DOHH2 (cell line): ENCODE data around the gene PHLDA1.

Experiments used
- H3F3A ChIP-seq: fragments of 200-600 bp; sonication (generic), shearing (Covaris generic); 2 replicates; pipeline ENCODE4 v1.6.0; 2016; ENCODE audit warnings: antibody characterized with exemption, mild to moderate bottlenecking; ENCODE audit not compliant: control insufficient read depth, insufficient read depth
- H3K27ac ChIP-seq: fragments of 200-600 bp; sonication (generic); 2 replicates; pipeline ENCODE4 v1.5.1; 2014; ENCODE audit warnings: low read depth, mild to moderate bottlenecking, low read length, moderate library complexity
- H3K27me3 ChIP-seq: fragments of 200-600 bp; sonication (generic); 2 replicates; pipeline ENCODE4 v1.6.1; 2014; ENCODE audit warnings: mild to moderate bottlenecking, low read length, mixed read lengths; ENCODE audit not compliant: control insufficient read depth
- H3K36me3 ChIP-seq: fragments of 200-600 bp; sonication (generic); 2 replicates; pipeline ENCODE4 v1.6.1; 2014; ENCODE audit warnings: mild to moderate bottlenecking, low read length, moderate library complexity, mixed read lengths; ENCODE audit not compliant: control insufficient read depth
- H3K4me1 ChIP-seq: fragments of 200-600 bp; sonication (generic); 2 replicates; pipeline ENCODE4 v1.6.1; 2014; ENCODE audit warnings: mild to moderate bottlenecking, low read length, mixed read lengths; ENCODE audit not compliant: control insufficient read depth
- H3K4me2 ChIP-seq: fragments of 200-600 bp; sonication (generic); 2 replicates; pipeline ENCODE4 v1.6.0; 2014; ENCODE audit warnings: mild to moderate bottlenecking, low read length, moderate library complexity
- H3K4me3 ChIP-seq: fragments of 200-600 bp; sonication (generic); 2 replicates; pipeline ENCODE4 v1.5.1; 2014; ENCODE audit warnings: mild to moderate bottlenecking, low read length, mixed read lengths
- H3K79me2 ChIP-seq: fragments of 200-600 bp; sonication (generic); 2 replicates; pipeline ENCODE4 v1.6.1; 2014; ENCODE audit warnings: mild to moderate bottlenecking, low read length, mixed read lengths; ENCODE audit not compliant: control insufficient read depth
- H3K9me2 ChIP-seq: fragments of 200-600 bp; sonication (generic); replicated peaks from 2 replicates; pipeline ENCODE4 v1.6.1; 2014; ENCODE audit warnings: mild to moderate bottlenecking, low read length, mixed read lengths; ENCODE audit not compliant: control insufficient read depth
- H3K9me3 ChIP-seq: fragments of 200-600 bp; sonication (generic); 2 replicates; pipeline ENCODE4 v1.6.1; 2014; ENCODE audit warnings: antibody characterized with exemption, low read length, mixed read lengths; ENCODE audit not compliant: control insufficient read depth, insufficient read depth
- H4K20me1 ChIP-seq: fragments of 200-600 bp; sonication (generic); 2 replicates; pipeline ENCODE4 v1.6.0; 2014; ENCODE audit warnings: low read depth, mild to moderate bottlenecking, antibody characterized with exemption, low read length, moderate library complexity; ENCODE audit not compliant: control insufficient read depth, insufficient read depth
- CTCF ChIP-seq: fragments of 200-600 bp; sonication (generic); IDR thresholded peaks from one replicate; pipeline ENCODE4 v1.5.1; 2014; ENCODE audit warnings: antibody characterized with exemption, mild to moderate bottlenecking, low read depth, low read length; ENCODE audit not compliant: poor library complexity, severe bottlenecking
- EZH2phosphoT487 ChIP-seq: fragments of 200-600 bp; sonication (generic); IDR thresholded peaks from 2 replicates; pipeline ENCODE4 v1.6.1; 2017; ENCODE audit warnings: borderline replicate concordance, mild to moderate bottlenecking, antibody characterized with exemption, low read length, moderate library complexity, mixed read lengths

The PHLDA1 gene

GRCh38 chr12:76078748-76079147 is 47.2 kb upstream of the PHLDA1 start:
- H3K27ac ChIP-seq = no peak overlapping the region
- H3K9me3 ChIP-seq = no peaks in the 10 kb centered on the region
- H3K27me3 ChIP-seq = no peaks in the 10 kb centered on the region
- peaks cover 76% of the 10 kb centered on the region for H3K4me1 ChIP-seq
- TF ChIP-seq CTCF (no peak), EZH2phosphoT487 (no peak)
- H3K4me2 ChIP-seq = peak overlapping the region; percentile 93
- no peaks in the 10 kb centered on the region for H3K9me2 ChIP-seq
- 0 out of 2 replicates have a peak, but pooled peaks cover 3% of the 10 kb centered on the region for H3F3A ChIP-seq
- peaks cover 84% of the 10 kb centered on the region for H4K20me1 ChIP-seq
- H3K36me3 ChIP-seq = peaks cover 99% of the 10 kb centered on the region
- H3K4me3 ChIP-seq = peak overlapping the region; percentile 14; the same call in 1 of the 2 replicates
- H3K79me2 ChIP-seq = peaks cover 100% of the 10 kb centered on the region

- peaks cover 75% of the 10 kb centered on the region for H4K20me1 ChIP-seq
- H3K9me3 ChIP-seq = no peaks in the 10 kb centered on the region
- H3K27ac ChIP-seq = no peak overlapping the region
- peaks cover 56% of the 10 kb centered on the region for H3K4me1 ChIP-seq
- peaks cover 100% of the 10 kb centered on the region for H3K79me2 ChIP-seq
- peaks cover 8% of the 10 kb centered on the region; the same call in 1 of the 2 replicates for H3F3A ChIP-seq
- TF ChIP-seq EZH2phosphoT487 (no peak), CTCF (no peak)
- H3K9me2 ChIP-seq = no peaks in the 10 kb centered on the region
- no peaks in the 10 kb centered on the region for H3K27me3 ChIP-seq
- H3K4me2 ChIP-seq = no peak overlapping the region
- H3K4me3 ChIP-seq = no peak overlapping the region
- H3K36me3 ChIP-seq = peaks cover 99% of the 10 kb centered on the region
These were observed 43.9 kb upstream of the PHLDA1 start for GRCh38 chr12:76075448-76075847.

GRCh38 chr12:76074701-76075336 is 43.2 kb upstream of the PHLDA1 start:
- H3K9me2 ChIP-seq = no peaks in the 10 kb centered on the region
- H4K20me1 ChIP-seq = peaks cover 69% of the 10 kb centered on the region
- no peak overlapping the region for H3K4me3 ChIP-seq
- H3K9me3 ChIP-seq = no peaks in the 10 kb centered on the region
- no peak for TF ChIP-seq EZH2phosphoT487
- TF ChIP-seq CTCF = no peak
- H3K4me2 ChIP-seq = no peak overlapping the region
- H3K27ac ChIP-seq = no peak overlapping the region
- peaks cover 11% of the 10 kb centered on the region; the same call in 1 of the 2 replicates for H3F3A ChIP-seq
- no peaks in the 10 kb centered on the region for H3K27me3 ChIP-seq
- H3K79me2 ChIP-seq = peaks cover 100% of the 10 kb centered on the region
- H3K36me3 ChIP-seq = peaks cover 99% of the 10 kb centered on the region
- H3K4me1 ChIP-seq = peaks cover 50% of the 10 kb centered on the region
